Memory B cell (primary cell): ENCODE results near the gene ADAMTS10.

Source experiments
- ATAC-seq: fragments of 150-1000 bp; cut with Tn5 transposase; 2 replicates; pipeline ENCODE4 v1.10.0; 2021; ENCODE audit warnings: low read depth, mild to moderate bottlenecking, moderate library complexity
- DNase-seq, 2 donors: peaks; one replicate each; pipeline ENCODE4 v3.0.0; 2022; ENCODE audit warnings: low spot score in 2 of 2
- H3K27ac Mint-ChIP-seq: one replicate; pipeline ENCODE4 v1.8.0; 2022; ENCODE audit warnings: mild to moderate bottlenecking, moderate library complexity, mixed read lengths
- H3K27me3 Mint-ChIP-seq: one replicate; pipeline ENCODE4 v1.8.0; 2022; ENCODE audit warnings: mixed read lengths
- H3K36me3 Mint-ChIP-seq: one replicate; pipeline ENCODE4 v1.8.0; 2022; ENCODE audit warnings: mild to moderate bottlenecking, mixed read lengths
- H3K4me1 Mint-ChIP-seq: one replicate; pipeline ENCODE4 v1.8.0; 2022; ENCODE audit warnings: mixed read lengths
- H3K4me3 Mint-ChIP-seq: one replicate; pipeline ENCODE4 v1.8.0; 2022; ENCODE audit warnings: mild to moderate bottlenecking, moderate library complexity, mixed read lengths
- H3K9me3 Mint-ChIP-seq: one replicate; pipeline ENCODE4 v1.8.0; 2022; ENCODE audit warnings: mixed read lengths

Gene ADAMTS10

DNA sequence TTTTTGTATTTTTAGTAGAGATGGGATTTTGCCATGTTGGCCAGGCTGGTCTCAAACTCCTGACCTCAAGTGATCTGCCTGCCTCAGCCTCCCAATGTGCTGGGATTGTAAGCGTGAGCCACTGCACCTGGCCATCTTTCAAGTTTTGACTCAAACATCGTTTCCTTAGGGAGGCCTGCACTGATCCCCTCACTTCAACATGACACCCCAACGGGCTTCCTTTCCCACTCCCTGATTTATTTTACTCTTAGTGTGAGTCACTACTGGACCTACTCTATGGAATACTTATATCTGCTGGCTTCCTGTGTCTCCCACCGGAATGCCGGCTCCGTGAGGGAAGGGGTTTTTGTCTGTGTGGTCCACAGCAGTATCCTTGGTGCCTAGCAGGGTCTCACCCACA lies 4.5 kb upstream of the ADAMTS10 start:
- H3K9me3 Mint-ChIP-seq: peaks cover 1% of the 10 kb centered on the region
- H3K36me3 Mint-ChIP-seq: peaks cover 2% of the 10 kb centered on the region
- H3K4me3 Mint-ChIP-seq: no peak overlapping the region
- peaks cover 4% of the 10 kb centered on the region for H3K4me1 Mint-ChIP-seq
- DNase-seq (no peak), ATAC-seq (no peak)
- peaks cover 11% of the 10 kb centered on the region for H3K27me3 Mint-ChIP-seq
- H3K27ac Mint-ChIP-seq: no peak overlapping the region

DNA sequence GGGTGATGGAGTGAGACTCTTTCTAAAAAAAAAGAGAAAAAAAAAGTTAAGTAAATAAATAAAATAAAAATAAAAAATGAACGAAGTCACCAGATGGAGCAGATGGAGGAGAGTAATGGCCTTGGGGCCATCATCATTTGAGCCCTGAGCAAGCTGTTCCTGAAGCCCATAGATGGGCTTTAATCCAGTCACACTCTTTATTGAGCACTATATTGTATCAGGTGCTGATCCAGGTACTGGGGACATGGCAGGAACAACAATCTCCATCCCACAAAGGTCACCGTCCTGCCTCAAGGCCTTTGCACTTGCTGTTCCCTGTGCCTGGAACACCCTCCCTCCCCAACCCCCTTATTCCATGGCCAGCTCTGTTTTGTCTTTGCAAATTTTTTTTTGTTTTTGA lies 3.9 kb upstream of the ADAMTS10 start:
- Mint-ChIP-seq H3K27me3 (peaks cover 15% of the 10 kb centered on the region), H3K4me3 (no peak overlapping the region), H3K27ac (no peak overlapping the region)

DNA sequence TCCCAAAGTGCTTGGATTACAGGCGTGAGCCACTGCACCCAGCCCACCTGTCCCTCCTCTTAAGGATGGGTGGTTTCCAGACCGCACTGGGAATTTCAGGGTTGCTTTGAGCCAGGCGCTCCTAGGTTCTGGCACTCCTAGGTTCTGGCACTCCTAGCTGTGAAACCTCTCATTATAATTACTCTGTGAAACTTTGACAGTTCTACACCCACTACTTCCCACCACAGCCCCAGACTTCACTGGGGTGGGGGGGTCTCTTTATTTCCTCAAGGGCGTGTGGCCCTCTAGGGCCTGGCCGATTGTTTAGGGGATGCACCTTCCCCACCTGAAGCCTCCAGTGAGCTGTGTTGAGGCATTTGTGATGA lies 2.3 kb upstream of the ADAMTS10 start:
- ATAC-seq (peak; percentile 22), DNase-seq (no peak)
- peaks cover 19% of the 10 kb centered on the region for H3K4me1 Mint-ChIP-seq
- peaks cover 6% of the 10 kb centered on the region for H3K36me3 Mint-ChIP-seq
- no peak overlapping the region for H3K4me3 Mint-ChIP-seq
- no peak overlapping the region for H3K27ac Mint-ChIP-seq
- H3K27me3 Mint-ChIP-seq: peaks cover 29% of the 10 kb centered on the region
- H3K9me3 Mint-ChIP-seq: peaks cover 1% of the 10 kb centered on the region

More for the DNA sequence above, 3.9 kb upstream of the ADAMTS10 start:
- Mint-ChIP-seq H3K36me3 (peaks cover 6% of the 10 kb centered on the region), H3K9me3 (peaks cover 1% of the 10 kb centered on the region), H3K4me1 (peaks cover 8% of the 10 kb centered on the region)
- no peak for DNase-seq
- ATAC-seq: no peak

DNA sequence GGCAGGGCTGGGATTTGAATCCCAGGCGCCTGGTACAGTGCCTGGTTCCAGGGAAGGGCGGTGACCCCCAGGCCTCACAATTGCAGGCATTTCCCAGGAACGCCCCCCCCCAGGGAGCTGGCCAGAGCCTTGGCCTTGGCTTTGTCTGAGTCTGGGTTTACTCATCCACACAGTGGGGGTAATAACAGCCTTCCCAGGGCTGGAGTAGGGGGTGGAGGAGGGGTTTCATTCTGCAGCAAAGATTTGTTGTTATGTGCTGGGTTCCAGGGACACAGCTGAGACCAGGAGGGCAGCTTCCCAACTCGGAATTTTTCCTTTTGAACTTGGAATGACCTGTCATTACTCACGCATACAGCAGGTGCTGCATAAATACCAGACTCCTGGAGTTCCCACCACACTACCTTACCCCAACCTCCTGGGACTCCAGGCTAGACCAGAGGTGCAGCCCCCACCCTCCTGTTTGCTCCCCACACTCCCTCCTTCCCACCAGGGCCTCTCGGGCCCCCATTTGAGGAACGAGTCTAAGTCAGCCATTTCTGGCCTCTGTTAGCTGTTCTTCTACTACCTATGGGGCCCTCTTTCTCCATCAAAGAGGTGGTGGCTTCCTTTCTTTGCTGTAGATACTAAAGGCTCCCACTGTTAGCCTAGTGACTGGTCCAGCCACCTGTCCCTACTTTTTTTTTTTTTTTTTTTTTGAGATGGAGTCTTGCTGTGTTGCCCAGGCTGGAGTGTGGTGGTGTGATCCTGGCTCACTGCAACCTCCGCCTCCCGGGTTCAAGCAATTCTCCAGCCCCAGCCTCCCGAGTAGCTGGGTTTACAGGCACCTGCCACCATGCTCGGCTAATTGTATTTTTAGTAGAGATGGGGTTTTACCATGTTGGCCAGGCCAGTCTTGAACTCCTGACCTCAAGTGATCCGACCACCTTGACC lies 1.6 kb upstream of the ADAMTS10 start:
- Mint-ChIP-seq H3K4me3 (peak overlapping the region; percentile 33), H3K36me3 (peaks cover 6% of the 10 kb centered on the region), H3K27ac (no peak overlapping the region), H3K27me3 (peaks cover 35% of the 10 kb centered on the region), H3K9me3 (peaks cover 1% of the 10 kb centered on the region), H3K4me1 (peaks cover 19% of the 10 kb centered on the region)
- ATAC-seq (peak; percentile 26), DNase-seq (no peak)

DNA sequence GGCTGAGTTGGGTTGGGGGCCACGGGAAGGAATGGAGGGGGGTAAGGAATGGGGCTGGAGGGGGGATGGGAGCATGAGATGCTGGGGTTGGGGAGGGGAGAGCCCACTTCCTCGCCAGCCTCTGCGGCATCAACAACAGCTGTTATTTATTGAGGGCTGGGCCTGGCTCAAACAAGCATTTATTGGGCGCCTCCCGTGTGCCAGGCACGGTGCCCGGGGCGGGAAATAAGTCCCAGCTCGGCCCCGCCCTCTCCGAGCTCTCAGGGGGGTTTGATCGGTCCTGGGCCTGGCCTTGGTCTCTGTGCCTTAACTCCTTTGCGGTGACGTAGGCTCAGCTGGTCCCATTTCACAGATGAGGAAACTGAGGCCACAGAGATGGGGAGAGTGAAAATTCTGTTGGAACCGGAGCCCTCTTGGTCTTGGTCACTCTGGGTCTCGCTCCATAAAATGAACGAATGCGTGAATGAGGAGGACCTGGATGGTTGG lies 919 bp upstream of the ADAMTS10 start:
- peaks cover 39% of the 10 kb centered on the region for H3K27me3 Mint-ChIP-seq
- H3K4me3 Mint-ChIP-seq: no peak overlapping the region
- peaks cover 19% of the 10 kb centered on the region for H3K4me1 Mint-ChIP-seq
- peaks cover 6% of the 10 kb centered on the region for H3K36me3 Mint-ChIP-seq
- ATAC-seq: no peak
- DNase-seq: no peak
- no peak overlapping the region for H3K27ac Mint-ChIP-seq
- peaks cover 1% of the 10 kb centered on the region for H3K9me3 Mint-ChIP-seq

DNA sequence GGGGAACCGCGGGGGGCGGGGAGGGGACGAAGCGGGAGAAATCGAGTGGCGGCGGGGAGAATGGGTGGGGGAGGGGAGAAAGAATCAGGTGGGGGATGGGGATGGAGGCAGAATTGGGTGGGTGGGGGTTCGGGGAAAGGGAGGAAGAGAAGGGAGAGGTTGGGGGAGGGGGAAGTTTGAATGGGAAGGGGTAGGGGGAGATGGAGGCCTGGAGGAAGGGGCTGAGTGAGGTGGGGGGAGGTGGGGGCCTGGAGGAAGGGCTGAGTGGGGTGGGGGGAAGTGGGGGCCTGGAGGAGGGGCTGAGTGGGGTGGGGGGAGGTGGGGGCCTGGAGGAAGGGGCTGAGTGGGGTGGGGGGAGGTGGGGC lies 403 bp upstream of the ADAMTS10 start:
- ATAC-seq (no peak), DNase-seq (no peak)
- H3K36me3 Mint-ChIP-seq: peaks cover 6% of the 10 kb centered on the region
- peaks cover 39% of the 10 kb centered on the region for H3K27me3 Mint-ChIP-seq
- no peak overlapping the region for H3K4me3 Mint-ChIP-seq
- H3K27ac Mint-ChIP-seq: no peak overlapping the region
- peaks cover 1% of the 10 kb centered on the region for H3K9me3 Mint-ChIP-seq
- H3K4me1 Mint-ChIP-seq: peaks cover 19% of the 10 kb centered on the region

DNA sequence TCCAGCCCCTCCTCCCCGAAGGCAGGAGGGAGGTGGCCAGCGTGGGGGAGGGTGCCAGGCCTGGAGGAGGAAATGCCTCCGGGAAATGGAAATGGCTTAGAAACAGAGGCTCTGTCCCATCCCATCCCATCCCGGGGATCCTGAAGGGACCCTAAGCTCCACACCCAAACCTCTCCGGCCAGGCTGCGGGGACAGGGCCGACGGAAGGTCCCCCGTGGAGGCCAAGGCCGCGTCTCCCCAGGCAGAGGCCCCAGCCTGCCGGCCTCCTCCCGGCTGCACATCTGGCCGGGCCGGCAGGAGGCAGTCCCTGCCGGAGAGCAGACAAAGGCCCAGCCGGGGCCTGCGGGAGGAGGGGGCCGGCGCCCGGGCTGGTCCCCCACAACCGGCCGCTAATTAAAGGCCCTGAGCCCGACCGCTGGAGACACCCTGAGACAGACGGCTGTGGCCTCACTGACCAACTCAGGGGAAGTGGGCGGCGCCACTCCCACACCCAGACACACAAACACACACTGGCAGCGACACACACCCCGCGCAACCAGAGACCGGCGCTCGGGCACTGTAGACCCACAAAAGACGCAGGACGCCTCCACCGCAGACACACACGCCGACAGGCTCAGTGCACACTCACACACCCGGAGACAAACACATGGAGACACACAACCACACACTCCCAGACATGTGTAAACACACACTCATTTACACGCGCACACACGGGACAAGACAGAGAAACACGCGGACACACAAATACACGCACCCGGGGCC lies 1.1 kb downstream of the ADAMTS10 start:
- no peaks in the 10 kb centered on the region for H3K9me3 Mint-ChIP-seq
- peak overlapping the region; percentile 72 for H3K4me3 Mint-ChIP-seq
- peaks cover 8% of the 10 kb centered on the region for H3K36me3 Mint-ChIP-seq
- peaks cover 33% of the 10 kb centered on the region for H3K27me3 Mint-ChIP-seq
- H3K4me1 Mint-ChIP-seq: peaks cover 19% of the 10 kb centered on the region
- ATAC-seq (no peak), DNase-seq (no peak)
- peak overlapping the region; percentile 19 for H3K27ac Mint-ChIP-seq

DNA sequence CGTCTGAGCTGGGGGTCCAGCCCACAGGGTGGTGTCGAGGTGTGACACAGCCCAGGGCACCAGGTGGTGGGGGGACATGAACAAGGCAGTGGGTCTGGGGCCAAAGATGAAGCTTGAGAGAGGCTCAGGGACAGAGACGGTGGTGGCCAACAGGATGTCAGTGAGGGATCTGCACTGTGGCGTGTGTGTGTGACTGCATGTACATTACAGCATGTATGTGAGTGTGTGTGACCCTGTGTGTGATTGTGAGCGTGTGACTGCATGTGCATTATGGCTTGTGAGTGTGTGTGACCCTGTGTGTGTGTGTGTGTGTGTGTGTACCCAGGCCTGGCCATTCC lies 1.6 kb downstream of the ADAMTS10 start:
- ATAC-seq (no peak), DNase-seq (no peak)
- Mint-ChIP-seq H3K27ac (no peak overlapping the region), H3K36me3 (peaks cover 8% of the 10 kb centered on the region), H3K27me3 (peaks cover 33% of the 10 kb centered on the region), H3K9me3 (no peaks in the 10 kb centered on the region), H3K4me1 (peaks cover 19% of the 10 kb centered on the region), H3K4me3 (peak overlapping the region; percentile 46)

DNA sequence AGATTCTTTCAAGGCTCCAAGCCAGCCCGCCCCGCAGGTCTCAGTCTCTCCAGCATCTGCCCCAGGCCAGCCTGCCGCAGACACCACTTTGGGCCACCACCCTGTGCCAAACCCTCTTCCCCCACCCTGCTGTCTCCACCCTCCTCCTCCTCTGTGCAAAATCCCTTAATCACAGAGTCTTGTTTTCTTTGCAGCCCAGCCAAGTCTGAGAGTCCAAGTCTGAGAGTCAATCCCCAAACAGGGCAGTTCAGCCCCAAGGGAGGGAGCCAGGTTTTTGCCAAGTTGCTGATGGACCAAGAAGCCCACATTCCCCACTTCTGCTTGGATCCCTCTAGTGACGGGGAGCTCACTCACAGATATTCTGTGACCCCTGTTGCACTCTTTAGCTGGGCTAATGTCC lies 3.1 kb downstream of the ADAMTS10 start:
- DNase-seq (no peak), ATAC-seq (no peak)
- Mint-ChIP-seq H3K27ac (no peak overlapping the region), H3K4me3 (no peak overlapping the region), H3K36me3 (peaks cover 8% of the 10 kb centered on the region), H3K27me3 (peaks cover 35% of the 10 kb centered on the region), H3K4me1 (peaks cover 19% of the 10 kb centered on the region), H3K9me3 (no peaks in the 10 kb centered on the region)

DNA sequence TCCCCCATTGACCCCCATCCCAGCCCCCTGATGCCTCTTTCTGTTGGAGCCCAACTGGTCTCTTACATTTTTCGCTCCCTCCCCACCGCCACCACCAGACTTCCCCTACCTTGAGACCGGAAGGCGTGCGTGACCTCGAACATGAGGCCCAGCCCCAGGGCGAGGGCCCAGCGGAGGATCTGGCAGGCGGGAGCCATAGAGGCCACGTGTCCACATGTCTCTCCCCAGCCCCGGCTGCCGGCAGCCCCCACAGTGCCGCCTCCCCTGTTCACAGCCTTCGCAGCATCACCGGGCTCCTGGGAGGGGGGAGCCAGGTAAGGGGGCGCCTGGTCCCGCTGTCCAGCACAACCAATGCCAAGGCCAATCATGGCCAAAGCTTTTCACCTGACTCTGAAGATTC lies 5.0 kb downstream of the ADAMTS10 start:
- H3K9me3 Mint-ChIP-seq: no peaks in the 10 kb centered on the region
- H3K4me3 Mint-ChIP-seq: no peak overlapping the region
- DNase-seq (no peak), ATAC-seq (no peak)
- H3K27me3 Mint-ChIP-seq: peaks cover 41% of the 10 kb centered on the region
- peaks cover 8% of the 10 kb centered on the region for H3K36me3 Mint-ChIP-seq
- no peak overlapping the region for H3K27ac Mint-ChIP-seq
- peaks cover 19% of the 10 kb centered on the region for H3K4me1 Mint-ChIP-seq

DNA sequence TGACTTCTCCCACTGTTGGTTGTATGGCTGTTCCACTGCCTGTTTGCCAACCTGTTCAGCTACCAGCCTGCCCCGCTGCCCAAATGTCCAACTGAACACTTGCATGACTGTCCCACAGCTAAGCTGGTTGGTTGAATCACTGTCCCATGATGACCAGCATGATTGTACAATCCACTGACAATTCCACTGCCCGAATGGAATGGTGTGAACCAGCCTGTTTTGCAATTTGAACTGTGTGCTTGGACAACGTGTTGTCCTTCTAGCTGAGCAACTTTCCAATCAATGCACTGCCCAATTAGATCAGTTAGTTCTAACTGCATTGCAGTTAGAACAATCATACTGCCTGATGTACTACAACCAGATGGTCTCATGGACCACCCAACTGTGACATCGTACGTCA lies 8.7 kb downstream of the ADAMTS10 start:
- no peaks in the 10 kb centered on the region for H3K4me1 Mint-ChIP-seq
- ATAC-seq (no peak), DNase-seq (no peak)
- H3K27me3 Mint-ChIP-seq: peaks cover 21% of the 10 kb centered on the region
- H3K9me3 Mint-ChIP-seq: peaks cover 2% of the 10 kb centered on the region
- peaks cover 2% of the 10 kb centered on the region for H3K36me3 Mint-ChIP-seq
- no peak overlapping the region for H3K4me3 Mint-ChIP-seq
- H3K27ac Mint-ChIP-seq: no peak overlapping the region

DNA sequence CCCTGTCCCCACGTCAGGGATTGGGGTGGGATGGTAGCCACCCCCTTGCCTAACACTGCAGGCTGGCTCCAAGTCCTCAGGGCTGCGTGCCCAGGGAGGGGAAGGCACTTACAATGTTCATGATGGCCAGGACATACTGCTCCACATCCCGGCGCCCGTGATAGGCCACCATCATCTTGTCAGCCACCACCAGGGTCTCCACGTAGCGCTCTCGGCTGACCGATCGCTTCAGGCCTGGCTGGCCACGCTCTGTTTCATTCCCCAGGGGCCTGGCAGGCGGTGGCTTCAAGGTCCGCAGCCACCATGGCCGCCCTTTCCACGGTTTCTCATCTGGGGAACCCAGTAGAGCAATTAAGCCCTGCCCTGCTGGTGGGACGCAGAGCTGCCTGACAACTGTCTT lies 9.7 kb downstream of the ADAMTS10 start:
- no peak for DNase-seq
- no peak for ATAC-seq
- Mint-ChIP-seq H3K27me3 (peaks cover 19% of the 10 kb centered on the region), H3K4me1 (no peaks in the 10 kb centered on the region), H3K9me3 (peaks cover 2% of the 10 kb centered on the region), H3K27ac (no peak overlapping the region), H3K36me3 (peaks cover 2% of the 10 kb centered on the region), H3K4me3 (no peak overlapping the region)

DNA sequence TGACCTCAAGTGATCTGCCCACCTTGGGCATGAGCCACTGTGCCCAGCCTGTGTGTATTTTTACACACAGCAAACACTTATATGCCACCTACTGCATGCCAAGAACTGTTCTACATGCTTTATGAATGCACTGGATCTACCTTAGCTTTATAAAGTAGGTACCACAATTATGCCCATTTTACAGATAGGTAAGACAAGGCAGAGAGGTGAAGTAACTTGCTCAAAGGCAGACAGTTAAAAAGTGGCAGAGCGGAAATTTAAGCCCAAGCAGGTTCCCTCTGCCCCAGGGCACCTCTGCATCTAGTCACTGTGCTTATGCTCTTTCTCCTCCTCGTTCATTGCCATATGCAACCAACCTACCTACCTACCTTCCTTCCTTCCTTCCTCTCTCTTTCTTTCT lies 10.5 kb downstream of the ADAMTS10 start:
- no peak overlapping the region for H3K27ac Mint-ChIP-seq
- no peak overlapping the region for H3K4me3 Mint-ChIP-seq
- H3K27me3 Mint-ChIP-seq: peaks cover 21% of the 10 kb centered on the region

DNA sequence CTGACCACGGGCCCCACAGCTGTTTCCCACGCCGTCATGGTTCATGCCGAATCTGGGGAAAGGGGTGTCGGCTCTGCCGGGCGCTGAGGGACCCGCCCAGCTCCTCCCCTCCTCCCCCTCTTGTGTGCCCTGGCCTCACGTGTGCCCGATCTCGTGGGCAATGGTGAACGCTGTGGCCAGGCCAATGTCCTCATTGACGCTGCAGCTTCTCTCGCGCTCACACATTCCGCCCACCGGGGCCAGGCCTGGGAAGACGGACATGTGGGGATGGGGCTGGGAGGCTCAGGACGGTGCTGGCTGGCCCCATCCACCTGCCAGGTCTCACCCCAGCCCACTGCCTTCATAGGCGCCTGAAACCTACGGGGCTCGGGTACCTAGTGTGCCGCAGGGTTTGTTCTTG lies 14.3 kb downstream of the ADAMTS10 start:
- Mint-ChIP-seq H3K4me1 (peaks cover 9% of the 10 kb centered on the region), H3K4me3 (no peak overlapping the region), H3K36me3 (peaks cover 12% of the 10 kb centered on the region), H3K27ac (no peak overlapping the region), H3K27me3 (peaks cover 39% of the 10 kb centered on the region), H3K9me3 (peaks cover 18% of the 10 kb centered on the region)
- DNase-seq (no peak), ATAC-seq (no peak)

More for the DNA sequence above, 10.5 kb downstream of the ADAMTS10 start:
- ATAC-seq (no peak), DNase-seq (no peak)
- Mint-ChIP-seq H3K4me1 (no peaks in the 10 kb centered on the region), H3K36me3 (peaks cover 2% of the 10 kb centered on the region), H3K9me3 (peaks cover 2% of the 10 kb centered on the region)
